GM18508 (cell line): Measurements from ENCODE around the gene BPIFB1.

Experiments
- ATAC-seq: cut with Tn5 transposase; IDR thresholded peaks from one replicate; pipeline ENCODE4 v1.9.1; 2021; ENCODE audit warnings: moderate number of reproducible peaks; ENCODE audit not compliant: insufficient read depth, unreplicated experiment

BPIFB1 gene

GRCh38 chr20:33282991-33283555 is at the start of gene BPIFB1:
Gene BPIFB1, plus strand, starts transcription at chr20:33283214. Its CDS starts 2,860 bp downstream, at chr20:33286074.
- no peak for ATAC-seq

GRCh38 chr20:33234050-33234449 is 49.0 kb upstream of the BPIFB1 start:
- no peak for ATAC-seq

GRCh38 chr20:33235696-33236095 is 47.3 kb upstream of the BPIFB1 start, which contains the start of gene BPIFA1:
Gene BPIFA1, plus strand, starts transcription at chr20:33235996. Its CDS starts 1,716 bp downstream, at chr20:33237712.
- no peak for ATAC-seq

GRCh38 chr20:33236351-33236750 is 46.7 kb upstream of the BPIFB1 start:
- no peak for ATAC-seq

- no peak for ATAC-seq
These were observed 45.0 kb upstream of the BPIFB1 start for GRCh38 chr20:33237989-33238388.

- no peak for ATAC-seq
These were observed 43.6 kb upstream of the BPIFB1 start for GRCh38 chr20:33239418-33239817.

GRCh38 chr20:33239979-33240736 is 42.9 kb upstream of the BPIFB1 start:
- no peak for ATAC-seq

GRCh38 chr20:33240923-33241322 is 42.1 kb upstream of the BPIFB1 start:
- no peak for ATAC-seq

- no peak for ATAC-seq
These were observed 40.5 kb upstream of the BPIFB1 start for GRCh38 chr20:33242319-33243100.

GRCh38 chr20:33246077-33246476 is 36.9 kb upstream of the BPIFB1 start:
- no peak for ATAC-seq

- no peak for ATAC-seq
These were observed 33.6 kb upstream of the BPIFB1 start for GRCh38 chr20:33249456-33249855.

- ATAC-seq: no peak
These were observed 32.3 kb upstream of the BPIFB1 start for GRCh38 chr20:33250666-33251065.

GRCh38 chr20:33251496-33251895 is 31.5 kb upstream of the BPIFB1 start:
- ATAC-seq: no peak

GRCh38 chr20:33252460-33252859 is 30.6 kb upstream of the BPIFB1 start:
- ATAC-seq: no peak

GRCh38 chr20:33255005-33255404 is 28.0 kb upstream of the BPIFB1 start:
- no peak for ATAC-seq

GRCh38 chr20:33257237-33257636 is 25.8 kb upstream of the BPIFB1 start:
- ATAC-seq: no peak

GRCh38 chr20:33259371-33259770 is 23.6 kb upstream of the BPIFB1 start:
- ATAC-seq: no peak

GRCh38 chr20:33261465-33261864 is 21.5 kb upstream of the BPIFB1 start:
- ATAC-seq: no peak

GRCh38 chr20:33262658-33263065 is 20.4 kb upstream of the BPIFB1 start:
- no peak for ATAC-seq

GRCh38 chr20:33263784-33264183 is 19.2 kb upstream of the BPIFB1 start:
- no peak for ATAC-seq

- ATAC-seq: no peak
These were observed 15.3 kb upstream of the BPIFB1 start for GRCh38 chr20:33267701-33268100.
